ENCODE measurements around the gene SMOC1. TPM values are rescaled to one million over a fixed set of nuclear protein-coding genes. Genes with fewer than 3 reads are reported as not detected.

Gene SMOC1
- total RNA-seq, 1 experiment from 2014 or later, result 0.68 TPM

GRCh38 chr14:69861025-69861569 is 18.1 kb upstream of the SMOC1 start:
- H3K27ac ChIP-seq (ENCODE audit: insufficient read length, low read depth, low read length), result no peak overlapping the region
- no peak overlapping the region for H3K4me2 ChIP-seq (ENCODE audit: insufficient read depth, insufficient read length, low read length)
- no peak overlapping the region for H3K18ac ChIP-seq (ENCODE audit: insufficient read length, low read depth, low read length)
- H4K91ac ChIP-seq (ENCODE audit: insufficient read length, low read depth, low read length), result no peak overlapping the region
- no peak overlapping the region for H3K4ac ChIP-seq (ENCODE audit: low read depth, low read length)
- no peaks in the 10 kb centered on the region for H3K79me1 ChIP-seq (ENCODE audit: insufficient read depth, low read depth, low read length, poor library complexity, severe bottlenecking)
- TF ChIP-seq CTCF (conservative IDR thresholded peaks at IDR 0.05), result no peak
- Mint-ChIP-seq H3K27ac (no peak overlapping the region), H3K4me1 (peaks cover 20 to 31% of the 10 kb centered on the region in 2 experiments), H3K27me3 (ENCODE audit: low read depth) (peaks cover 26% of the 10 kb centered on the region), H3K4me3 (no peak overlapping the region), H3K36me3 (ENCODE audit: insufficient read depth in 1 of 3, low read depth in 3 of 3) (peaks cover 0 to 14% (median 7%) of the 10 kb centered on the region in 3 experiments; a peak in 4 of 7 replicates), H3K9me3 (peaks cover 16 to 19% of the 10 kb centered on the region in 2 experiments)
- no peak overlapping the region for H2BK12ac ChIP-seq (ENCODE audit: insufficient read length, low read depth, low read length)
- no peaks in the 10 kb centered on the region for H3K23me2 ChIP-seq (ENCODE audit: insufficient read length, low read depth, low read length, poor library complexity, severe bottlenecking)
- no peak overlapping the region for H3T11ph ChIP-seq (ENCODE audit: low read length)
- H2BK120ac ChIP-seq (ENCODE audit: low read depth, low read length, poor library complexity, severe bottlenecking), result no peak overlapping the region
- peaks cover 7% of the 10 kb centered on the region; the same call in 1 of the 2 replicates for H3K4me1 ChIP-seq (ENCODE audit: insufficient read depth, low read length)
- H4K8ac ChIP-seq (replicated peaks; ENCODE audit: insufficient read length, low read depth, low read length), result no peak overlapping the region
- H4K5ac ChIP-seq (ENCODE audit: insufficient read length, low read depth, low read length), result no peak overlapping the region
- no peak overlapping the region for H2AK5ac ChIP-seq (ENCODE audit: insufficient read length, low read length)
- H3K14ac ChIP-seq (ENCODE audit: insufficient read depth, low read length), result no peak overlapping the region
- no CpG with 5 or more reads among the region's 3 CpGs for WGBS (ENCODE audit: extremely low coverage, insufficient read length, low lambda C conversion rate)
- H3K27me3 ChIP-seq (ENCODE audit: insufficient read depth, low read length), result no peaks in the 10 kb centered on the region
- no peaks in the 10 kb centered on the region for H3K9me3 ChIP-seq (ENCODE audit: control insufficient read depth, low read depth, low read length)
- DNase-seq, result no peak
- H2BK20ac ChIP-seq (ENCODE audit: low read depth, low read length, poor library complexity, severe bottlenecking), result no peak overlapping the region
- no peaks in the 10 kb centered on the region for H3K79me2 ChIP-seq (ENCODE audit: insufficient read depth, low read length)
- H2BK15ac ChIP-seq (ENCODE audit: low read depth, low read length), result no peak overlapping the region
- H2AFZ ChIP-seq (ENCODE audit: low read length), result no peak overlapping the region
- no peak overlapping the region for H3K9ac ChIP-seq (ENCODE audit: extremely low read depth, insufficient read length, low read length)
- no peak overlapping the region for H3K23ac ChIP-seq (ENCODE audit: insufficient read length, low read depth, low read length)
- no peak overlapping the region for H2BK5ac ChIP-seq (ENCODE audit: insufficient read length, low read length)
- H4K20me1 ChIP-seq (ENCODE audit: control insufficient read depth, insufficient read depth, insufficient read length), result no peaks in the 10 kb centered on the region
- no peak overlapping the region for H3K56ac ChIP-seq (ENCODE audit: insufficient read length, low read depth, low read length)

All from H9 (cell line).